Activated CD4-positive, alpha-beta T cell treated with anti-CD3 and anti-CD28 coated beads, Interleukin-2, amount 50 U/mL, for 4 hours (primary cell): ENCODE data around the gene BCDIN3D.
A peak's percentile ranks its signal among the peaks of the same experiment; 100 is the strongest.
"Not testable (repeated sequence)": the region's sequence is repeated elsewhere in the genome, so short reads cannot be mapped to it uniquely, and the experiment has no call there.

Experiments
- DNase-seq, 2 experiments: peaks; one replicate each; pipeline ENCODE4 v3.0.0-alpha.2; 2020

BCDIN3D gene, protein sequence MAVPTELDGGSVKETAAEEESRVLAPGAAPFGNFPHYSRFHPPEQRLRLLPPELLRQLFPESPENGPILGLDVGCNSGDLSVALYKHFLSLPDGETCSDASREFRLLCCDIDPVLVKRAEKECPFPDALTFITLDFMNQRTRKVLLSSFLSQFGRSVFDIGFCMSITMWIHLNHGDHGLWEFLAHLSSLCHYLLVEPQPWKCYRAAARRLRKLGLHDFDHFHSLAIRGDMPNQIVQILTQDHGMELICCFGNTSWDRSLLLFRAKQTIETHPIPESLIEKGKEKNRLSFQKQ

DNA sequence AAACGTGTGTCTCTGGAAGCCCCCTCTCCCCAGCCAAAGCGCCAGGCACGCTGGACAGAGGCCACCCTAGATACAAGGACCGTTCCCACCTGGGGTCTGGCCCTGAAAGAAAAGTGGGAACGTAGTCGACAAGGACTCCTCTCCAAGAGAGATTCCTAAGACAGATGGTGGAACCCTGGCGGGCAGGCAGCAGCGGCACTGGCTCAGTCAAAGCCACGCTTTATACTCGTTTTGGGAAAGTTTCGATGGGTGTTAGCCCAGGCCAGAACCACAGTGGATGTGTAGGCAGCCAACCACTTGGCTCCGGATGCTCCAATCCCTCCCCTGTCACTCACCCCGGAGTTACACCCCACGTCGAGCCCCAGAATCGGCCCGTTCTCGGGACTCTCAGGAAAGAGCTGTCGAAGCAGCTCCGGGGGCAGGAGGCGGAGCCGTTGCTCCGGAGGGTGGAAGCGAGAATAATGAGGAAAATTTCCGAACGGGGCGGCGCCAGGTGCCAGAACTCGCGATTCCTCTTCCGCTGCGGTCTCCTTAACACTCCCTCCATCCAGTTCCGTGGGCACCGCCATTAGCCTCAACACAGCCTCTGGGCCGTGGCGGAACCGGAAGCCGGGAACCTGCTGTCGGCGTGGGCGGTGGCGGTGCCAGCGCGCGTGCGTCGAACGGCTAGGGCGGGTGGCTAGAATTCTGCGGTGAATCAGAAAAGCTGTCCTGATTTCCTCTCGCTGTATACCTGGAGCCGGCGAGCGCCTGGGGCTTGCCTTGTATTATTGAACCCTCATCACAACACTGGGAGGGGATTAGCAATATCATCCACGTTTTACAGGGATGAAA lies at the start of gene BCDIN3D:
Gene BCDIN3D, minus strand, starts transcription at position 588 of the 834 bp plus-strand sequence. Its CDS starts 19 bp downstream, at position 569.
- peak; percentile 91 to 92 for DNase-seq

DNA sequence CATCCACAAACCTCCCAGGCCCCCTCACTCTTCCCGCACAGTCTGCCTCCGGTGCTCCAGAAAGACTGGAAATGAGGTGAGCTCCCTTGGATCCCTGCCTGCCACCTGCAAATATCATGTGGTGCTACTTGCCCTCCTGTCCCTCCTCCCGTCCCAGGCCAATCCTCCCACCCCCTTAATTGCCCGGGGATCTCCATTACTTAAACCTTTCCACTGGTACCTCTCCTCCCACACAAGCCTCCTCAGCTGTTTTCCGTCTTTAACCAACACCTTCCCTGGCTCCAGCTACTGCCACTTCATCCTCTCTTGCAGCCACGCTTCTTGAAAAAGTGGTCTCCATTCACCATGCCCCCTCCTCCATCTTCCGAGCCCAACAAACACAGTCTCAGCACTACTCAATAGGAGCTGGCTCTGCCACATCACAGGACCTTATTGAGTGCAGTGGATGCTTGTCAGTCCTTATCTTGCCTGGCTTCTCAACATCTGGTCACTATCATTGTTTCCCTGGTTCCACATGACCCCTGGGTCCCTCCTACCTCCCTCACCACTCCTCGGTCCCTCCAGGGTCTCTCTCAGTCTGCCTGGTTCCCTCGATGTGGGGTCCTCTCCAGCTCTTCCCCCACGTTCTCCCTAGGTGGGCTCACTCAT lies 49.3 kb upstream of the BCDIN3D start:
- DNase-seq: no peak

DNA sequence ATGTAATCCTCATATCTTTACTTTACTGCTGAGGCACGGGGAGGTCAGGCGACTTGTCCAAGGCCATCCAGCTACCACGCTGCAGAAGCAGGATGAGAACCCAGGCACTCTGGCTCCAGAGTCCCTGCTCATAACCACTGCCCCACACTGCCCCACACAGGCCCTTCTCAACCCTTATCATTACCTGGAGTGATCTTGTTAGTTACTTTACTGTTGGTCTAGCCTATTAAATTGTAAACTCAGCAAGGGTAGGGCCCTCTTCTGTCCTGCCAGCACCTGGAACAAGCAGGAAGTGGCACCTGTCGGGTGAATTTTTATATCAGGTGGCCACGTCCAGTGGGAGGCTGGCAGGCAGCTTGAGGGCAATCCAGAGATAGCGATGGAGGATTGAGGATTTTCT lies 48.6 kb upstream of the BCDIN3D start:
- DNase-seq: no peak

DNA sequence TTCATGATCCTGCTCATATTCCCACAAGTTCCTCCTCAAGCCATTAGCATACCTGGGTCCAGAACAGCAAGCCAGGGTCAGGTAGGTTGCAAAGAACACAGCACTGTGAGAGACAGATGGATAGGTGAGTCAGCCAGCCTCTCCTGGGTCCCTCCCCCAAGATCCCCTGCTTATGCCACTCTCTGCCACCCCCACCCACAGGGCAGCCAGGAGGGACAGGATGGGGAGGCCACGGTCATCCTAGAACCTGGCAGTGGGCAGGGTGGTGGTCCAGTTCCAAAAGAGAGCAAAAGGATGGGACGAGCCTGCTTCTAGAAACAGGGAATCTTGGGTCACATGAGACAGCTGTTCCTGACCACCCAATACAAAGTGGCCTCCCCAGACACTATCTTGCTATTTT lies 48.1 kb upstream of the BCDIN3D start:
- no peak for DNase-seq

DNA sequence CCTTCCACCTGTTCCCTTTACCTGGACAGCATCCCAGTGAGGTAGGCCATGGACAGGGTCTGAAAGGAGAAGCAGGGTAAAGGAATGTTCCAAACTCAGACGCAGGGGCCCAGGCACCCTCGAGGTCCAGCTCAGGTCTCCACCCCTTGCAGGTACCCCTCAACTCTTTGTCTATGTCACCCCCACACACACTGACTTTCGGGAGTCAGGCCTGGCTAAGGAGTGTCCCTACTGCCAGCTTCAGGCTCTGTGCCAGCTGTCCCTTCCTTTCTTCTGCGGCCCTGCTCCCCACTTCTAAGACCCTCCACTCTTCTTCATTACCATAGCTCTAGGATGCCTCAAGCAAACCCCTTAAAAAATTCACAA lies 47.2 kb upstream of the BCDIN3D start:
- DNase-seq: no peak

DNA sequence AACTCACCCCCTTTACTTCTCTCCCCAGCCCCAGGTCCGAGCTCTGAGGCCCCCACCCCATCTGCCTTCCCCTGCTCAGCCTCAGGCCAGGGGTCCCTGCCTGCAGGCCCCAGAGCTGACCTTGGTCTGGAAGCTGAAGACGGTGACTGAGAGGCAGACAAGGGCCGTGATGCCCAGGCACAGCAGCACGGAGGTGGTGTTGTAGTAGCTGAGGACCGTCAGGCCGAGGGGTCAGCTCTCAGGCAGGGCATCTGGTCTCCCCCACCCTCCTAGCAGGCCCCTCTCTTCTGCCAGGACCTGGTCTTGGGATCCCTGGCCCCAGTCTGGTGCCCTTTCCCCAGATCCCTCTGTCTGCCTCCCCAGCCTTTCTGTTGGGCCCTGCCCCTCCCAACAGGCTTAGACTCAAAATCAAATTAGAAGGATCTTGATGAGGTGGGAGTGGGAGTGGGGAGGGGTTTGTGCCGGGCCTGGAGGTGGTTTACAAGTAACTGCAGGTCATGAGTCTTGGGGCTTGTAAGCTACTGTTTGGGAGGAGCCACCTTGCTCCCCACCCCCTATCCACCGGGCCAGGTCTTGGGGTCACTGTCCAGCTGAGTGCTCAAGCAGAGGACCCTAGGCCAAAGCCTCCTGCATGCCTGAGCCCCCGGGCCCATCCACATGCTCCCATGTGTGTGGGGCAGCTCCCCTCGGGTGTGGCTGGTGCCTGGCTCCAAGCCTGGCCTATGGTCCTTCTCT lies 46.6 kb upstream of the BCDIN3D start:
- DNase-seq: no peak

DNA sequence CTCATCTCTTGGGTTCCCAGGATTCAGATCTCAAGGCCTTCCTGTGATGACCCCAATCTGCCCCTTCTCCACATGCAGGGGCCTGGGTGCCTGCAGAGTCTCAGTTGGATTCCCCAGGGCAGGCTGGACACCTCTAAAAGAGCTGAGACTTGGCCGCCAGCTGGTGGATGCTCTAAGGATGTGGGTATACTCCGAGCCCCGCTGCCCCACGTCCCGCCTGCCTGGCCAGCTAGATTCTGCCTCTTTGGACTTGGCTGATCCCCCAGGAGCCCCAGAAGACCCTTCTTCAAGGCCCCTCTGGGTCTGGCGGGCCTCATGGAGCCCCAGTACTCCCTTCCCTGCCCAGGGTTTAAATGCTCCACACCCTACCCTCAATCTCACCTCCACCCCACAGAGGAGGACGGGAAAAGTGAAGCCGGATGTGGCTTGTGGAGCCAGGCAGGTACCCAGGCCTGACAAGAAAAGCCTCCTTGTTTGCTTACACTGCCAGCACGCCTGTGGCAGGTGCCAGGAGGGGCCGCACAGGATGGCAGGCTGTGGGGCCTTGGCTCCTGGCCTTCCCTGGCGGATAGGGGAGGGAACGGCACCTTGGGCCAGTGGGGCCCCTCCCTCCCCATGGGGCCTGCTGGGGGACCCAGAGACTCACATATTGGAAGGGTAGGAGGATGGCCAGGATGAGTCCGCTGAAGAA lies 45.7 kb upstream of the BCDIN3D start:
- DNase-seq: no peak

DNA sequence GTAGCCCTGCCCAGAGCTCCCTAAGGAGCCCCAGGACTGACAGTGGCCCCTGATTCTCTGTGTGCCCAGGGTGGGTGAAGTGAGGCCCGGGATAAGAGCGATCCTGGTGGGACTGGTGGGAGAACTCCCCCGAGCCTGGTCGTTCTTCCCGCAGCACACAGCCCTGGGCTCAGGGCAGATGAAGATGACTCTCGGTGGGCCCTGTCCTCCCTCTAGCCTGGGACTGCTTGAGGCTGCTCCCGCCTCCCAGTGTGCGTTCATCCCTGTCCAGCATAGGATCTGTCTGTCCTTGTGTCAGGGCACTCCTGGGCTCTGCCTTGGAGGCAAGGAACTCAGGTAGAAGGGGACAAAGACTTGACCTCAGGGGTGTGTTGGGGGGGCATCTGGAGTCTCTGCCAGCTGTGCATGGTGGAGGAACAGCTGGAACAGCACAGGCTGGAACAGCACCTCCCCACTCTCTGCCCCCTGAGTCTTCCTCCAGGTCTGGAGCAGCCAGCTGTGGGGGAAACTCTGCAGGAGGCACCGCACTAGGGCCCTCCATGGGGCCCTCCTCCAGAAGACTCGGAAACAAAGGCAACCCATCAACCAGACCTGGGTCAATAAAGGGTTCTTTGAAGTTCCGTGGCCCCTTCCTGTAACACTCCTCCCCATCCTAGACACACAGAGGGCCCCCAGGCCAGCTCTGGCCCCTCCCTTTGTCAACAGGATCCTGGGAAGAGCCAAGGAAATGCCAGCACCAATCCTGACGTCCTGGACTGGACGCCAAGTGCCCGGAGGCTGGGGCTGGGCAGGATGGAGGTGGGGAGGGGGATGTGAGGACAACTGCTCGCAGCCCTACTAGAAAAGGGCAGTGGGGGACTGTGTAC lies 44.9 kb upstream of the BCDIN3D start:
- DNase-seq: no peak

DNA sequence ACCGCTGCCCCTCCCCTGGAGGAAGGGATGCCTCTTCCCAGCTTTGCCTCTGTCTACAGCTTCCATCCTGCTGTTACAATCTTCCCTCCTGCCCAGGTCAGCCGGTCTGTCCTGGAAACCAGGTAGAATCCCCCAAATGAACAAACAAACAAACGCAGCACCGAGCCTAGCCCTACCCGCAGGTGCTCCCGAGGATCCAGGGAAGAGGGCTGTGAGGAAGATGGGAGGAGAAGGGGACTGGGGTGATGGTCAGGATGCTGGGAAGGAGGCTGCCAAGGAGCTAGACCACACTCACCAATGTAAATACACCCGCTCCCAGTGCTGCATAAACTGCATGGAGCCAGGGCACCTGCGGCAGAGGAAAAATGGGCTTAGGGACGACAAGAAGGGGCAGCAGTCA lies 44.2 kb upstream of the BCDIN3D start:
- DNase-seq: no peak

DNA sequence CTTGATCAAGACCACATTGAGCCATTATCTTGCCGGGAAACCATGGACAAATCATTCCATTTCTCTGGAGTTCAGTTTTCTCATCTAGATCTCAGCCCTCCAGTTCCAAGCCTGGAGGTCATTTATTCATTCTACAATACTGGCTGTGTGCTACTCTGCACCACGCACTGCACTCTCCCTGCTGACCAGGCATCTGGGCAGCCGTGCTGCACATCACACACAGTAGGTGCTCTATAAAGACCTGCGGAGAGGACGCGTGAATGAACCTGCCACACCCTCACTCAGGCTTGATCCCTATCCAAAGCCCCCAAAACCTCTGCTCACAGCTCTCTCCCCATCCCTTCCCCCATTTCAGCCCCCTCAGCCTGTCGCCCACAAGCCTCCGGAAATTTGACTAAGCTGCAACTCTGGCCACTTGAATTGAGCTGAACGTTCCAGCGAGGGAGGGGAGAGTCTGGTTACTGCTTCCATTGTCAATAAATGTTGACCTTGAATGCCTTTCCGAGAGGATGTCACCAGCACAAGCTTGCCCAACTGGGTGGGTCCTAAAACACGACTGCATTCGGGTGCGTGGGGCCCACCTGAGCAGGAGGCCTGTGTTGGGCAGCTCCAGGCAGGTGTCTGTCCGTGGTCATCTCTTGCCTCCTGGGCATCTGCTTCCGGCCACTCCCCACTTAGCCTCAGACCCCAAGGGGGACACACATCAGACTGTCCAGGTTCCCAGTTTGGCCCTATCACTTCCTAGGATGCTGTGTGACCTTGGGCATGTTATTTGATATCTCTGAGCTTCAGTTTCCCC lies 43.0 kb upstream of the BCDIN3D start:
- no peak for DNase-seq

DNA sequence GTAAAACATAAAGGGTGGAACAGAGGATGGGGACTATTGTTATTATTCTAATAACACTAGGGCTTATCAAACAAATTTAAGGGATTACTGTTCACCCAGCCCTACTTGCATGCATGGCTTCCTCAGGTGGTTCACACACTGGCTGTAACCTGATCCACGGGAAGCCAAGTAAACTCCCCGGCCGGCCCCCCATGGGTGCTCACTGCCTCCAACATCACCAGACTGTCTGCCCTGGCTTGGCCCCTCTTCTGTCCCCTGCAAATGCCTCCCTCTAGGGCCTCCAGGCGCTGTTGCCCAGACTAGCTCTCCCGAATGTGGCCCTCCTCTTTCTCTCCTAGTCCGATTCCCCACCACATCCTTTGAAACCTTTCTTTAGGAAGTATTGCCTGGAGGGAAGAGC lies 42.2 kb upstream of the BCDIN3D start:
- DNase-seq: no peak

DNA sequence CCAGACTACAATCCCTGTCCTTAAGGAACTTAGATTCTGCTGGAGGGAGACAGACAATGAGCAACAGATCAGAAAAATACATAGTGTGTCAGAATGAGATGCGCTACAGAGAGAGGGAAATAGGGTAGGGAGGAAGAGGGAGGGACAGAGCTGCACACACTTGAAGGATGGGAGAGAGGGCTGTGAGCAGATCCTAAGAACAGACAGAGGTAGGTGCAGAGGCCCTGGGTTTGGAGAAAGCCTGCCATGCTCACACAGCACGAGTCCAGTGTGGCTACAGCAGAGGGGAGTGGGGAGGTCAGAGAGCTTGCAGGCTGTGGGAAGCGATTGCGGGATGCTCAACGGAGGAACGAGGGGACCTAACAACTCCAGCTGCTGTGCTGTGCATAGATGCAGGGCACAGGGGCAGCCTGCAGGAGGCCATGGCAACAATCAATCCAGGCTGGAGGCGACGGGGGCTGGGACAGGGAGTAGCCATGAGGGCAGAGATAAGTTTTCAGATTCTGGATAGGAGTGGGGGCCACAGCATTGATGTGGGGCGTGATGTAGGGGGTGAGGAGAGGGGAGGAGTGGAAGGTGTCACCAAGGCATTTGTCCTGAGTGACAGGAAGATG lies 40.1 kb upstream of the BCDIN3D start:
- DNase-seq: no peak

DNA sequence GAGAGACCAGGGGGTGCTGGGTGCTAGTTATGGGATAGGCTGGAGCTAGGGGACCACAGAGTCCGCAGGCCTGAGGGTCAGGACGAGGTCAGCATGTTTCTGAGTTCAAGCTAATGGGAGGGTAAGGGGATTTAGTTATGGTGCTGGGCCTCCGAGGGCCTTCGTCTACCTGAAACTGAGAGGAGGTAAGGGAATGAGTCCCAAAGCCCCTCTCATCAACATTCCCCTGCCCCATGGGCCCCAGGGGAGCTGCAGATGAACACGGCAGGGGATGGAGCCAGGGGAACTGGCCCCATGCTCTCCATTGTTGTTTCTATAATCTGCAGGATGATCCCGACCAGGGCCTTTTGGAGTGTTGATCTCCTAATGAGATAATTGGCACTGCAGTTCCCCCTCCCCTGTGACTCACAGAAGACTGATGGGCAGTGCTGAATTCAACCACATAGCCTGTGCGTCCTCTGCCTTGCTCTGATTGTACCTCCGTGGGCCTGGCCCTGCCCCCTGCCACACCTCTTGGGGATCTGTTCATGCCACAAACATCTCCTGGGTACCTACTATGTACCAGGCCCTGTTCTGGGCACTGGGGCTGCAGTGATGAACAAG lies 39.4 kb upstream of the BCDIN3D start:
- no peak for DNase-seq

DNA sequence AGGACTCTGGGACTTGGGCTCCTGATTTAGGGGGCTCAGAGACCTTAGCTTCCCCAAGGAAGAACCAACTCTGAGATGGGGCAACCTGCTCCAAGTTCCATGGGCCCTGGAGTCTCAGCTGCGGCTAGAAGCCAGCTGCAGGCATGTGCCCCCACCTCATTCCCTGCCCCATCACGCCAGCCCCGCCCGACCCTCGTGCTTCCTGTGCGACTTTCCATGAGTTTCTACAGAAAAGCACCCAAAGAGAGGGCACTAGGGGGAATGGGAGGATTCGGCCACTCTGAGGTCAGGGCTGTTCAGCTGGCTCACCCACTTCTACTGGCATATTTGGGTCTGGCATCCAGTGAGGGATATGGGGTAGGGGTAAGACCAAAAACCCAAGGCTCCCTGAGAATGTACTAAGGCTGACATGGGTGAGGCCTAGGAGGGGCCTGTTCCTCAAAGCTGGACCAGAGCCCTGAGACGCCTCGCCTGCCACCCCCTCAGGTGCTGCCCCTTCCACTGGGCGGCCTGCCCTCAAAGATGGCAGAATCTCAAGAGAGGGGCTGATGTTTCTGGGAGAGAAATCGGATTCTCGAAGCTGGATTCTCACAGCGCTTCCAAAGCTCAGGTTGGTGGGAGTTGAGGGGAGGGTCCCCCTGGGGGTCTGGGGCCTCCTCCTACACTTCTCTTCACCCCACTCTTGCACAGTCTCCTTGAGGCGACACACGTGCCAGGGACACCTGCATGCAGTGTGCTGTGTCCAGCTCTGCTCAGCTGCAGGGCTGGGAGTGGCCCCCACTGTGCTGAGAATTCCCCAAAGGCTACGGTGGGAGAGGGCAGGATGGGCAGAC lies 38.7 kb upstream of the BCDIN3D start:
- DNase-seq: no peak

DNA sequence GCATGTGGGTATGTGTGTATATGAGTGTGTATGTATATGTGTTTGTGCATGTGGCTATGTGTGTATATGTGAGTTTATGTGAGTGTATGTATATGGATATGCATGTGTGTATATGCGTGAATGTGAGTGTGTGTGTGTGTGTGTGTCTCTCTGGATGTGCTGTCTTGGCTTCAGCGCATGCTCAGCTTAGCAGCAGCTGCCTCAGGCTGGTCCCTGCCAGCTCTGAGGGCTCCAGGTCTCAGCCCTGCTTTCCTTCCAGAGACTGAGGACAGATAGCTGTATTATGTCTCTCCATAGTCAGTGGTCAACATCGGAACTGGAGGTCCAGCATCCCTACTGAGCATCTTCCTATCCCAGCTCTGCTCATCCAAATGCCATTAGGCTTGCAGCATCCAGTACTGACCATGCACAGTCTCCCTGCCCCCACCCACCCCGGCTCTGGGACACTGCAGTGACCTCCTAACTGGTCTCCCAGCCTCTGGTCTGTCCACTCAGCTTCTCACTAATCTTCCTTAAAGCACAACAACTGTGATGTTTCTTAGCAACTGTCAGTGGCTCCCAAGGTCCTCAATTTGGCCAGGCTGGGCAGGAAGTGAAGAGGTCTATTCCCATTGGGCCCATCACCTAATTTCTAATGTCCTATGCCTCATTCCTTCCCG lies 38.0 kb upstream of the BCDIN3D start:
- no peak for DNase-seq

DNA sequence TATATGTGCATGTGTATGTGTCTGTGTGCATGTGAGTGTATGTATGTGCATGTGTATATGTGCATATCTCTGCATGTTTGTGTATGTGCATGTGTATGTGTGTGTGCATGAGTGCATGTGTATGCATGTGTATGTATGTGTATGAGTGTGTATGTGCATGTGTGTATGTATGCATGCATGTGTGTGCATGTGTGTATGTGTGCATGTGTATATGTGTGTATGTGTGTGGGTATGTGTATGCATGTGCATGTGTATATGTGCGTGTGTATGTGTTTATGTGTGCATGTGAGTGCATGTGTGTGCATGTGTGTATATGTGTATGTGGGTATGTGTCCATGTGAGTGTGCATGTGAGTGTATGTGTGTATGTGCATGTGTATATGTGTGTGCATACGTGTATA lies 36.2 kb upstream of the BCDIN3D start:
- DNase-seq: not testable (repeated sequence)

DNA sequence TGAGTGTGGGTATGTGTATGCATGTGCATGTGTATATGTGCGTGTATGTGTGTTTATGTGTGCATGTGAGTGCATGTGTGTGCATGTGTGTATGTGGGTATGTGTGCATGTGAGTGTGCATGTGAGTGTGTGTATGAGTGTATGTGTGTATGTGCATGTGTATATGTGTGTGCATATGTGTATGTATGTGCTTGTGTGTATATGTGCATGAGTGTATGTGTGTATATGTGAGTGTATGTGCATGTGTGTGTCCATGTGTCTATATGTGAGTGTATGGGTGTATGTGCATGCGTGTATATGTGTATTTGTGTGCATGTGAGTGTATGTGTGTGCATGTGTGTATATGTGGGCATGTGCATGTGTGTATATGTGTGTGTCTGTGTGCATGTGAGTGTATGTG lies 35.1 kb upstream of the BCDIN3D start:
- no peak for DNase-seq

DNA sequence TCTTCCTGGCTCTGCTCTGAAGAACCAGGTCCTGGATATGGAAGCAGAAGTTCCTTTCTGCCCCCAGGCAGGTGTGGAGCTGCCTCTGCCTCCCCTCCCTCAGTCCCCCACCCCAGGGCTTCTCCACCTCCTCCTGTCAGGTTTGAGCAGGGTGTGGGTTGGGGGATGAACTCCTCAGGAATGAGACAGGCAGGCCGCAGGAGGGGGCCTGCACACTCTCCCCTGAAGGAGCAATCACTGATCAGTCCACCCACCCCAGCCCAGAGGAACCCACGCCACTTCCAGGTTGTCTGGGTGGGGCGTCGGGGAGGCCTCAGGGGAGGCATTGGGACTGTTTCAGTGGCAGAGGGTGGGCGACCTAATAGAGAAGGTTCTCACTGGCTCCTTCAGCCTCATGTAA lies 34.2 kb upstream of the BCDIN3D start:
- no peak for DNase-seq
